GM18861 (cell line): ENCODE results near the gene MBOAT2.
A peak's percentile ranks its signal among the peaks of the same experiment; 100 is the strongest.
"Not testable (repeated sequence)": the region's sequence is repeated elsewhere in the genome, so short reads cannot be mapped to it uniquely, and the experiment has no call there.

ENCODE experiments used
- ATAC-seq: cut with Tn5 transposase; IDR thresholded peaks from one replicate; pipeline ENCODE4 v1.9.1; 2021; ENCODE audit not compliant: unreplicated experiment

MBOAT2 gene

GRCh38 chr2:8993902-8994278, 9.6 kb downstream of the MBOAT2 start:
- ATAC-seq, result no peak

GRCh38 chr2:8993196-8993901, 10.1 kb downstream of the MBOAT2 start:
- ATAC-seq, result no peak

- no peak for ATAC-seq
These were observed 10.8 kb downstream of the MBOAT2 start for GRCh38 chr2:8992643-8993042.

DNA sequence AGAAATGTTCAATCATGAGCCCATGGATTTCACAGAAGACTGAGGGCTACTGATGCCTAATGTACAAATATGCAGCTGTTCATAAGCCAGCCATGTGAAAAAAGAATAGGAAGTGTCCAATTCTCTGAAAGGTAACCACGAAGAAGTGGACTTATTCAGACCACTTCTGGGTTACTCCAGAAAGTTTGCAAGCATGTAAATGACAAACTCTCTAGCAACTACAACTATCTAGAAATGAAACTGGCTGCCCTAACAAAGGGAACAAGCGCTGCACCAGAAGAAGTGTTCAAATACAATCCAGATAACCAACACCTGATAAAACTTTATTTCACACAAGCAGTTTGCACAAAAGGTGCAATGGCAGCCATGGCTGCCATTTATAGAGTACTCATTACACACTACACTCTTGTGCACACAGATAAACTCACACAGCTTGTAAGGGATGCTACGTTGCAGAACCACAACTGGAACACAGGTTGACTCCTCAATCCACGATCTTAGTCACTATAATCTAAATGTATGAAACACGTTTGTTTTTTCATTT, 13.9 kb downstream of the MBOAT2 start:
- ATAC-seq, result no peak

GRCh38 chr2:8987410-8987809, 16.1 kb downstream of the MBOAT2 start:
- no peak for ATAC-seq

DNA sequence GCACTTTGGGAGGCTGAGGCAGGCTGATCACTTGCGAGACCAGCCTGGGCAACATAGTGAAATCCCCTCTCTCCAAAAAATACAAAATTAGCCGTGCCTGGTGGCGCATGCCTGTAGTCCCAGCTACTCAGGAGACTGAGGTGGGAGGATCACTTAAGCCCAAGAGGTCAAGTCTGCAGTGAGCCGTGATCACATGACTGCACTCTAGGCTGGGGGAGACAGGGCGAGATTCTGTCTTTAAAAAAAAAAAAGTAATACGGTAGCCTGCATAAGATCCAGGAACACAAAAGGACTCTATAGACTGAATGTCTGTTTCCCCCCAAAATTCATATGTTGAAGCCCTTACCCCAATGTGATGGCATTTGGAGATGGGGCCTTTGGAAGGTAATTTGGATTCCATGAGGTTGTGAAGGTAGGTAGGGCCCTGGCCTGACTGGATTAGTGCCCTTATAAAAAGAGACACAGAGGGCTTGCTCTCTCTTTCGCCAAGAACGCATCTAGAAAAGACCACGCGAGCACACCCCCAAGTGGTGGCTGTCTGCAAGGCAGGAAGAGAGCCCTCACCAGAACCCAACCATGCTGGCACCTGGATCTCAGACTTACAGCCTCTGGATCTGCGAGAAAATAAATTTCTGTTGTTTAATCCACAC, 17.0 kb downstream of the MBOAT2 start:
- ATAC-seq, result peak; percentile 34

DNA sequence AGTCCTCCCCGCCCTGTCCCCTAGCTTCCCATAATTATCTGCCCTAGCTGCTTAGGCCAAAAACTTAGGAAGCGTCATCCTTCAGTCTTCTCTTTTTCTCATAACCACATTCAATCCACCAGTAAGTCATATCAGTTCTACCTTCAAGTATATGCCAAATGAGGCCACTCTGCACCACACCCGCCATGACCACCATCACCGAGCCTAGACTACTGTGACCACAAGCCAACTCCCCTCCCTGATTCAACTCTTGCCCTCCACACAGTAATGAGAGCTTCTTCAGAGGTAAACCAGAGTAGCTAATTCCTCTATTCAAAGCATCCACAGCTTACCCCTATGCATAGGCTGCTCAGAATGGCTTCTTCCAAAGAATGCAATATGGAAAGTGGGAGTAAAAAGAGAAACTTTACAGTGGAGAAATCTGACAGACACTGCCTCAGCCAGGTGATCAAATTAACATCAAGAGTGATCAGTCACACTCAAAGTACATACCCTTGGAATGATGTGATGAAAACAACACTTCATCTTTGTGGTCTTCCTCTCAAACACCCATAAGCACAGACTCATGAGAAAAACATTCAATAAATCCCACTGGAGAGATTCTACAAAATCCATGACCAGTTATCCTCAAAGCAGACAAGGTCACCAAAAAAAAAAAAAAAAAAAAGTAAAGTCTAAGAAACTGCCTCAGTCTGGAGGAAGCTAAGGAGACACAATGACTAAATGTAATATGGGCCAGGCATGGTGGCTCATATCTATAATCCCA, 17.7 kb downstream of the MBOAT2 start:
- ATAC-seq, result no peak

GRCh38 chr2:8984855-8985254, 18.6 kb downstream of the MBOAT2 start:
- no peak for ATAC-seq

- ATAC-seq, result no peak
These were observed 19.3 kb downstream of the MBOAT2 start for GRCh38 chr2:8984157-8984556.

- no peak for ATAC-seq
These were observed 19.9 kb downstream of the MBOAT2 start for GRCh38 chr2:8983571-8983970.

DNA sequence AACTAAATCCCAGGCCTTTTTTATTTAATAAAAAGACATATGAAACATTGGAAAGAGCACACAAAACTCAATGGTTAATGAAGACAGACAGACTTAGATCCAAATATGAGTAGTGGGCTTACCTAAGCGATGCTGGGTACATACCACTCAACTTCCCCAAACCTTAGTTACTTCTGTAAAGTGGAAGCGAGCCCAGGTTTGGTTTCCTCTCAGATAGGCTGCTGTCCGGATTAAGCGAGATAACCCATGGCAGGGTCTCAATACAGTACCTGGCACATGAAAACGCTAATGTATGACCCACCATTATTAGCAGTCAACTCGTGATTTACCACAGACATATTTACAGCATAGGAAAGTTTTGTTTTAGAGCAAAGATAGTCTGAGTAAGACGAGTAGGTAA, 21.6 kb downstream of the MBOAT2 start:
- no peak for ATAC-seq

DNA sequence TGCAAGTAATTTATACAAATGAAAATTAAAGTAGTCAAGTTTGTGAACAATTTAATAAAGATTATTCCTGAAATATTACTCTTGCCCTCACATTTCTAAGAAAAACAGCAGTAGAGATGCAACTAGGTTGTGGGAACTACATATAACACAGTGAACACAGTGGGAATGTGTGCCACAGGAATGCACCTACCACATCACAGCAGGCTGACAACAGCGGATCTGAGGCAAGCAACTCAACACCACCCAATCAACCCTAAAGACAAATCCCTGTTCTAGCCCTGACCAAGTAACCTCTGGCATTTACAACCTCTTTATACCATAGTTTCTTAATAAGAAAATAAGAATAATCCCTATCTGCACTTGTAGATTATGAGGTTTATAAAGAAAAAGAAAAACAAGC, 23.4 kb downstream of the MBOAT2 start:
- ATAC-seq, result no peak

- no peak for ATAC-seq
These were observed 25.7 kb downstream of the MBOAT2 start for GRCh38 chr2:8977758-8978157.

DNA sequence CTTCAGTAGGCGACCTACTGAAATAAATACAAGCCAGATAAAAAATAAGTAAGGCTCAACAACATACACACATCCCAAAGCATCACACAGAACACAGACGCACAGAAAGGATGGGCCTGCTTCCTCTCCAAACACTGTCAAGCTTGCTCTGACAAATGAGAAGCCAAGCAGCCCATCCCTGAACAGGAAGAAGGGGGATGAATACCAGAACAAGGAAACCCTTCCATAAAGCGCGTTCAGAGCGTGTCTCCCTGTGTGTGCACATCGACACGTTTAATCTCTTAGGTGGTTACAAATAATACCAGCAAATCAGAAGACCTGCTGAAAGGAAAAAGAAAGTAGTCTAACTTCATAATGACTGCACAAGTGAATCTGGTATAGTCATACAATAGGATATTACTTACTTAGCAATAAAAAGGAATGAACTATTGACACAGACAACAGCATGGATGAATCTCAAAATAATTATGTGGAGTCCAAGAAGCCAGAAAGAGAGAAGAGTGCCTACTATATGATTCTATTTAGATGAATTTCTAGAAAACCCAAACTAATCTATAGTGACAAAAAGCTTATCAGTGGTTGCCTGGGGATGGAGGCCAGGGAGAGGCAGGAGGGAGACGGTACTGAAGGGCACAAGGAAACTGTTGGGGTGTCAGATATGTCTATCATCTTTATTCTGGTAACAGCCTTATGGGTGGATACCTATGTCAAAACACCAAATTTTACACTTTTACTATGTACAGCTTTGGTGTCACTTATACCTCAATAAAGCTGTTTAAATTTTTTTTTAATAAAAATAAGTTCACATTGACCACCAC, 26.8 kb downstream of the MBOAT2 start:
- ATAC-seq, result no peak

GRCh38 chr2:8974016-8974415, 29.5 kb downstream of the MBOAT2 start:
- ATAC-seq, result no peak

GRCh38 chr2:8973017-8973416, 30.5 kb downstream of the MBOAT2 start:
- not testable (repeated sequence) for ATAC-seq

DNA sequence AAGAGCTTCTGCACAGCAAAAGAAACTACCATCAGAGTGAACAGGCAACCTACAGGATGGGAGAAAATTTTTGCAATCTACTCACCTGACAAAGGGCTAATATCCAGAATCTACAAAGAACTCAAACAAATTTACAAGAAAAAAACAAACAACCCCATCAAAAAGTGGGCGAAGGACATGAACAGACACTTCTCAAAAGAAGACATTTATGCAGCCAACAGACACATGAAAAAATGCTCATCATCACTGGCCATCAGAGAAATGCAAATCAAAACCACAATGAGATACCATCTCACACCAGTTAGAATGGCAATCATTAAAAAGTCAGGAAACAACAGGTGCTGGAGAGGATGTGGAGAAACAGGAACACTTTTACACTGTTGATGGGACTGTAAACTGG, 30.9 kb downstream of the MBOAT2 start:
- ATAC-seq, result not testable (repeated sequence)

- not testable (repeated sequence) for ATAC-seq
These were observed 34.1 kb downstream of the MBOAT2 start for GRCh38 chr2:8969348-8969747.

DNA sequence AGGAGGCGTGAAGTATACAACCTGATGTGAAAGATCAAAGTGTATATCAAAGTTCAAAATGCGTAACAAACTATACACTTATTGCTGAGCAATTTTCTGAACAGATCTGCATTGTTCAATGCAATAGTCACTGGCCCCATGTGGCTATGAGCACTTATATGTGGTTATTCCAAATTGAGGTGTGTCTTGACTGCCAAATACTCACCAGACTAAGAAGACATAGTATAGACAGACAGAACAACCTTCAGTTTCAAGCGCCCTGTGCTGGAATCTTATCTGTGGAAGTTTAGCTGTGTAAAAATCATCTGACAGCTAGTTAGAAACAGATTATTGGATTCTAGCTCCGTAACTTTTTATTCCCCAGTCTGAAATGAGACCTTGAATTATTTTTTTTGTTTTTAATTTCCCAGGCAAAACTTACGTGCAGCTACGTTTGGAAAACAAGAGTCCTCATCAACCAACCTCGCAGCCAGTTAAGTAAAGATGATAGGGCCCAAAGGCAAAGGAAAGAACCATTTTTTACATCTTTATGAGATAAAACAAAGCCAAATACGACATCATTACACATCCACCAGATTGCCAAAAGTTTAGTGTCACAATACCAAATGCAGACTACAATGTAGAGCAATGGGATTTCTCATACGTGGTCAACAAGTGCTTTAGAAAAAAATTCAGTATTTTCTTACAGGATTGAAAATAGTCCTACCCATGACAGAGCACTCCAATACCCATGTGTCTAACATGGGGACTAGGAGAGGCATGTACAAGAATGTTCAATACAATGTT, 37.2 kb downstream of the MBOAT2 start:
- no peak for ATAC-seq
